ENCODE results near the gene DISP2.
A peak's percentile ranks its signal among the peaks of the same experiment; 100 is the strongest.

The DISP2 gene

DNA sequence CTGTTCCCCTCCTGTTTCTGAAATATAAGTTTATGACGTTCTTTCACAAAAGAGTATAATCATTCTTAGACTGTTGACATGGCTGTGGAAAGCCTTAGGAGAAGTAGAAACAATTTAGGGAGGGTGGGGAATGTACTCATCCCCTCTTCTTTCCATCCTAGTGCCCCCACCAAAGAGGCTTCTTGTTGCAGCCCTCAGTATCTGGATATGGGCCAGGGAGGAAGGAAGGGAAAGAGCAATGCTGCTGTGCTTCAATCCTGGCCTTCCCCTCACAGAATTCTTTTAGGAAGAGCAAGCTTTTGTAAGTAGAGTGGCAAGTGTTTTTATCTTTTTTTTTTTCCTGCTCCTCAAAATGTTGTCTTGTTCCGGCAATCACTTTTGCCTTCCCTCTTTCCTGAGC is 32.8 kb upstream of the DISP2 start:
- H3K4me2 ChIP-seq (ENCODE audit: insufficient read depth, low read length) = peak overlapping the region; percentile 94
- no peaks in the 10 kb centered on the region for H4K20me1 ChIP-seq (ENCODE audit: insufficient read depth, low read length)
- H3K27ac ChIP-seq (ENCODE audit: low read length) = no peak overlapping the region
- H3K9ac ChIP-seq (ENCODE audit: low read depth, low read length) = peak overlapping the region; percentile 61; the same call in 1 of the 2 replicates
- no peaks in the 10 kb centered on the region for H3K9me3 ChIP-seq (ENCODE audit: insufficient read depth, low read length, severe bottlenecking)
- ATAC-seq (ENCODE audit: insufficient read depth, low read depth) = no peak
- H3K27me3 ChIP-seq (ENCODE audit: insufficient read depth, low read length, poor library complexity) = no peaks in the 10 kb centered on the region
- H3K4me3 ChIP-seq (ENCODE audit: low read depth in 1 of 2, low read length in 2 of 2) = peak overlapping the region in 1 of 2 experiments; percentile 75; a peak in 2 of 4 replicates
- H3K4me1 ChIP-seq (ENCODE audit: insufficient read depth, low read length) = peaks cover 31% of the 10 kb centered on the region
- TF ChIP-seq, protein P1, sequence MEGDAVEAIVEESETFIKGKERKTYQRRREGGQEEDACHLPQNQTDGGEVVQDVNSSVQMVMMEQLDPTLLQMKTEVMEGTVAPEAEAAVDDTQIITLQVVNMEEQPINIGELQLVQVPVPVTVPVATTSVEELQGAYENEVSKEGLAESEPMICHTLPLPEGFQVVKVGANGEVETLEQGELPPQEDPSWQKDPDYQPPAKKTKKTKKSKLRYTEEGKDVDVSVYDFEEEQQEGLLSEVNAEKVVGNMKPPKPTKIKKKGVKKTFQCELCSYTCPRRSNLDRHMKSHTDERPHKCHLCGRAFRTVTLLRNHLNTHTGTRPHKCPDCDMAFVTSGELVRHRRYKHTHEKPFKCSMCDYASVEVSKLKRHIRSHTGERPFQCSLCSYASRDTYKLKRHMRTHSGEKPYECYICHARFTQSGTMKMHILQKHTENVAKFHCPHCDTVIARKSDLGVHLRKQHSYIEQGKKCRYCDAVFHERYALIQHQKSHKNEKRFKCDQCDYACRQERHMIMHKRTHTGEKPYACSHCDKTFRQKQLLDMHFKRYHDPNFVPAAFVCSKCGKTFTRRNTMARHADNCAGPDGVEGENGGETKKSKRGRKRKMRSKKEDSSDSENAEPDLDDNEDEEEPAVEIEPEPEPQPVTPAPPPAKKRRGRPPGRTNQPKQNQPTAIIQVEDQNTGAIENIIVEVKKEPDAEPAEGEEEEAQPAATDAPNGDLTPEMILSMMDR (IDR thresholded peaks at IDR 0.05; ENCODE audit: borderline replicate concordance, extremely low read depth, low read length, poor library complexity, severe bottlenecking) = no peak
- TF ChIP-seq EZH2 (IDR thresholded peaks at IDR 0.05; ENCODE audit: borderline replicate concordance, low read depth, low read length, severe bottlenecking) = no peak
- no peak for DNase-seq
- H3K79me2 ChIP-seq (ENCODE audit: insufficient read depth, low read length) = no peaks in the 10 kb centered on the region
- peaks cover 5% of the 10 kb centered on the region; the same call in 1 of the 2 replicates for H3K36me3 ChIP-seq (ENCODE audit: insufficient read depth, low read length)
- no peak overlapping the region for H2AFZ ChIP-seq (ENCODE audit: low read depth, low read length)

DNA sequence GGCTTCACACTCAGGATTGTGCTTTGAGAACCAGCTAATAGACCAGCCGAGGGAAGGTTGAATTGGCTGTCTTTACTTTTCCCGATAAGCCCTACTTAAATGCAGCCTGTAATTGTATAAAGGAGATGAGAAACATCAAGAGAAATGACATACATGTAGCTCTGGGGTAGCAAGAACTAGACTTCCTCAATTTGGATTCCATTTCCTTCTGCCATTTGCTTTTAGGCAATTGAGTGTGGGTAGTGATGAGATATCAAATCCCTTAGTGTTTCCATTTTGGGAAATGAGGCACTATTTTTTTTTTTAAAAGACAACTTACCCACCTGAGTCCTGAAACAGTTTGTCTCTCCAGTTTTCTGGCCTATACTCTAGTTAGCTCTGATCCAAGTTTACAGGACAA is 32.3 kb upstream of the DISP2 start:
- no peak for DNase-seq

DNA sequence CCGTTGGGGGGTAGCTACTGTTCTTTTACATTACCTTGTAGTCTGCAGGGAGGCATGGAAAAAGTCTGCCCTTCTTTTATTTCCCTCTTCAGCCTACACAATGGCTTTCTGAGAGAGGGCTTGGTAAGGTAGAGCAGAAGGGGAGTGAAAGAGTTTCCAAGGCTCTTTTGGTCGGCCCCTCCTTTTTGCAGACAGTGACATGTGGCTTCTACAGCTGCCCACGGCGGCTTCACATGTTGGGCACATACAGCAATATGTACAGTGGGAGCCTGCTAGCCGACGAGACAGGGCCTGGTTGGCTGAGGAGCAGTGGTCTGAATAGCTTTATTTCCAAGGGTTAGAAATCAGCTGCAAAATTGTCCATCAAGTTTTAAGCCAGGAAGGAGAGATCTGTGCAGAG is 30.6 kb upstream of the DISP2 start:
- Histone ChIP-seq H3K4me1 (ENCODE audit: insufficient read depth, low read length) (peaks cover 26% of the 10 kb centered on the region), H3K27me3 (ENCODE audit: insufficient read depth, low read length, poor library complexity) (no peaks in the 10 kb centered on the region), H3K9ac (ENCODE audit: low read depth, low read length) (no peak overlapping the region), H3K4me3 (ENCODE audit: low read depth in 1 of 2, low read length in 2 of 2) (no peak overlapping the region), H3K36me3 (ENCODE audit: insufficient read depth, low read length) (peaks cover 5% of the 10 kb centered on the region; the same call in 1 of the 2 replicates), H3K4me2 (ENCODE audit: insufficient read depth, low read length) (no peak overlapping the region), H3K79me2 (ENCODE audit: insufficient read depth, low read length) (no peaks in the 10 kb centered on the region), H3K27ac (ENCODE audit: low read length) (no peak overlapping the region), H4K20me1 (ENCODE audit: insufficient read depth, low read length) (no peaks in the 10 kb centered on the region), H3K9me3 (ENCODE audit: insufficient read depth, low read length, severe bottlenecking) (no peaks in the 10 kb centered on the region), H2AFZ (ENCODE audit: low read depth, low read length) (no peak overlapping the region)
- no peak for TF ChIP-seq EZH2 (IDR thresholded peaks at IDR 0.05; ENCODE audit: borderline replicate concordance, low read depth, low read length, severe bottlenecking)
- DNase-seq (no peak), ATAC-seq (ENCODE audit: insufficient read depth, low read depth) (no peak)

More for the DNA sequence above, 32.3 kb upstream of the DISP2 start:
- H3K4me2 ChIP-seq (ENCODE audit: insufficient read depth, low read length) = no peak overlapping the region; the same call in 1 of the 2 replicates
- no peaks in the 10 kb centered on the region for H3K79me2 ChIP-seq (ENCODE audit: insufficient read depth, low read length)
- no peak overlapping the region for H3K9ac ChIP-seq (ENCODE audit: low read depth, low read length)
- H3K27me3 ChIP-seq (ENCODE audit: insufficient read depth, low read length, poor library complexity) = no peaks in the 10 kb centered on the region
- H3K9me3 ChIP-seq (ENCODE audit: insufficient read depth, low read length, severe bottlenecking) = no peaks in the 10 kb centered on the region
- peaks cover 31% of the 10 kb centered on the region for H3K4me1 ChIP-seq (ENCODE audit: insufficient read depth, low read length)
- no peak overlapping the region for H3K27ac ChIP-seq (ENCODE audit: low read length)
- no peak overlapping the region for H3K4me3 ChIP-seq (ENCODE audit: low read depth in 1 of 2, low read length in 2 of 2)
- H4K20me1 ChIP-seq (ENCODE audit: insufficient read depth, low read length) = no peaks in the 10 kb centered on the region
- no peak for TF ChIP-seq EZH2 (IDR thresholded peaks at IDR 0.05; ENCODE audit: borderline replicate concordance, low read depth, low read length, severe bottlenecking)
- TF ChIP-seq, protein P1 (IDR thresholded peaks at IDR 0.05; ENCODE audit: borderline replicate concordance, extremely low read depth, low read length, poor library complexity, severe bottlenecking) = no peak
- ATAC-seq (ENCODE audit: insufficient read depth, low read depth) = no peak
- no peak overlapping the region for H2AFZ ChIP-seq (ENCODE audit: low read depth, low read length)
- peaks cover 5% of the 10 kb centered on the region; the same call in 1 of the 2 replicates for H3K36me3 ChIP-seq (ENCODE audit: insufficient read depth, low read length)

DNA sequence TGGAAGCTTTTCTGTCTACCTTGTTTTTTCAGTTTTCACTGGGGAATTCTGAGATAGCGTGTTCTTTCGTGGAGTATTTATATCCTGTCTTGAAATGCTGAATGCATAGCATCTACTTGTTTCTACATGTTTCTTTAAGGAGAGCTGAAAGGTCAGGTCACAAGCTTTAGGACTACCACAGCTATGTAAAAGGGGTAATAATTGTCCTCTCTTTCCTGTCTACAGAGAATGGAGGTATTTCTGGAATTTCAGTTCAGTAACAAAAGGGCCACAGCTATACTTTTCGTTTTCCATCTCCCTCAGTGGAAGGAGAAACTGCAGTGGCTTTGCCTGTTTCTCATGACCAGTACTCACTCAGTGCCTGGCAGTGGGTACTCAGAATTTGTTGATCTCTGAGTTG is 29.8 kb upstream of the DISP2 start:
- Histone ChIP-seq H3K27ac (ENCODE audit: low read length) (no peak overlapping the region), H3K27me3 (ENCODE audit: insufficient read depth, low read length, poor library complexity) (no peaks in the 10 kb centered on the region), H3K9ac (ENCODE audit: low read depth, low read length) (no peak overlapping the region), H4K20me1 (ENCODE audit: insufficient read depth, low read length) (no peaks in the 10 kb centered on the region), H3K79me2 (ENCODE audit: insufficient read depth, low read length) (no peaks in the 10 kb centered on the region), H3K4me3 (ENCODE audit: low read depth in 1 of 2, low read length in 2 of 2) (no peak overlapping the region), H3K4me1 (ENCODE audit: insufficient read depth, low read length) (peaks cover 19% of the 10 kb centered on the region), H3K36me3 (ENCODE audit: insufficient read depth, low read length) (peaks cover 5% of the 10 kb centered on the region; the same call in 1 of the 2 replicates), H2AFZ (ENCODE audit: low read depth, low read length) (no peak overlapping the region), H3K4me2 (ENCODE audit: insufficient read depth, low read length) (no peak overlapping the region), H3K9me3 (ENCODE audit: insufficient read depth, low read length, severe bottlenecking) (no peaks in the 10 kb centered on the region)
- ATAC-seq (ENCODE audit: insufficient read depth, low read depth) (no peak), DNase-seq (no peak)
- TF ChIP-seq, protein P1 (IDR thresholded peaks at IDR 0.05; ENCODE audit: borderline replicate concordance, extremely low read depth, low read length, poor library complexity, severe bottlenecking) = no peak
- no peak for TF ChIP-seq EZH2 (IDR thresholded peaks at IDR 0.05; ENCODE audit: borderline replicate concordance, low read depth, low read length, severe bottlenecking)
